HepG2 (cell line): ENCODE data around the gene VAMP8. TPM values are rescaled to one million over a fixed set of nuclear protein-coding genes. Genes with fewer than 3 reads are reported as not detected.
A peak's percentile ranks its signal among the peaks of the same experiment; 100 is the strongest.

Experiments
- AGO2 ChIP-seq: fragments of 200-400 bp; formaldehyde crosslinking; optimal IDR thresholded peaks from 2 replicates; pipeline ENCODE3; 2017; ENCODE audit warnings: mild to moderate bottlenecking, low read depth, low read length, moderate library complexity
- MXD3 ChIP-seq: IDR thresholded peaks from 2 replicates; pipeline ENCODE4 v1.6.1; 2016; ENCODE audit warnings: mild to moderate bottlenecking, missing biosample characterization, missing genetic modification reagents
- NBN ChIP-seq: fragments of 450-650 bp; conservative IDR thresholded peaks from 2 replicates; pipeline ENCODE4 v1.6.1; 2017
- NFYB ChIP-seq: sonication (generic); formaldehyde crosslinking; IDR thresholded peaks from 2 replicates; pipeline ENCODE4 v1.4.0; 2020; ENCODE audit warnings: missing genetic modification reagents
- NR2F1 ChIP-seq, 2 experiments: fragments of 450-650 bp in 1 of 2; formaldehyde crosslinking in 1 of 2; IDR thresholded peaks; 2 replicates each; pipeline versions ENCODE4 v1.5.0 to v1.6.1; 2016 to 2020; ENCODE audit warnings: mild to moderate bottlenecking in 1 of 2, missing compliant biosample characterization in 1 of 2, missing genetic modification reagents in 1 of 2, moderate library complexity in 1 of 2
- NR2F2 ChIP-seq: IDR thresholded peaks from 2 replicates; pipeline ENCODE4 v1.6.1; 2012; ENCODE audit warnings: low read depth, inconsistent platforms, borderline replicate concordance
- PRDM10 ChIP-seq: sonication (generic); formaldehyde crosslinking; IDR thresholded peaks from 2 replicates; pipeline ENCODE4 v1.4.0; 2020; ENCODE audit warnings: low read depth, missing genetic modification reagents
- SSRP1 ChIP-seq: IDR thresholded peaks from 2 replicates; pipeline ENCODE4 v1.6.1; 2016; ENCODE audit warnings: control low read depth
- TCF12 ChIP-seq, 2 experiments: fragments of 450-650 bp in 1 of 2; sonication (generic) in 1 of 2; formaldehyde crosslinking in 1 of 2; IDR thresholded peaks; 2 replicates each; pipeline versions ENCODE4 v1.6.1 to v1.8.0; 2017 to 2022; ENCODE audit warnings: antibody characterized with exemption in 1 of 2, mild to moderate bottlenecking in 1 of 2, missing genetic modification reagents in 1 of 2, moderate library complexity in 1 of 2
- ZNF230 ChIP-seq: sonication (generic); formaldehyde crosslinking; IDR thresholded peaks from 2 replicates; pipeline ENCODE4 v1.4.0; 2020; ENCODE audit warnings: mild to moderate bottlenecking, missing genetic modification reagents
- ZNF253 ChIP-seq: sonication (generic); formaldehyde crosslinking; IDR thresholded peaks from 2 replicates; pipeline ENCODE4 v1.8.0; 2022; ENCODE audit warnings: mild to moderate bottlenecking, missing genetic modification reagents, borderline replicate concordance
- ZNF281 ChIP-seq: sonication (generic); formaldehyde crosslinking; IDR thresholded peaks from 2 replicates; pipeline ENCODE4 v1.4.0; 2020; ENCODE audit warnings: missing genetic modification reagents, borderline replicate concordance
- ZNF414 ChIP-seq: sonication (generic); formaldehyde crosslinking; IDR thresholded peaks from 2 replicates; pipeline ENCODE4 v1.5.0; 2020; ENCODE audit warnings: missing genetic modification reagents
- ZNF431 ChIP-seq: sonication (generic); formaldehyde crosslinking; IDR thresholded peaks from 2 replicates; pipeline ENCODE4 v1.9.0; 2022; ENCODE audit warnings: missing genetic modification reagents, low read depth, mild to moderate bottlenecking, borderline replicate concordance
- ZNF446 ChIP-seq: sonication (generic); formaldehyde crosslinking; IDR thresholded peaks from 2 replicates; pipeline ENCODE4 v1.5.0; 2020; ENCODE audit warnings: mild to moderate bottlenecking, missing genetic modification reagents
- ZNF660 ChIP-seq: sonication (generic); formaldehyde crosslinking; IDR thresholded peaks from 2 replicates; pipeline ENCODE4 v1.5.1; 2020; ENCODE audit warnings: mild to moderate bottlenecking, low read depth, missing genetic modification reagents, borderline replicate concordance
- ZSCAN25 ChIP-seq: sonication (generic); formaldehyde crosslinking; IDR thresholded peaks from 2 replicates; pipeline ENCODE4 v1.8.0; 2022; ENCODE audit warnings: mild to moderate bottlenecking, missing genetic modification reagents
- ZSCAN31 ChIP-seq: sonication (generic); formaldehyde crosslinking; IDR thresholded peaks from 2 replicates; pipeline ENCODE4 v1.5.0; 2020; ENCODE audit warnings: low read depth, mild to moderate bottlenecking, missing genetic modification reagents
- polyA plus RNA-seq, 8 experiments: library from polyadenylated mRNA; depleted of rRNA in 3 of 8; stranded (reverse) in 7 of 8; unstranded in 1 of 8; fragments of >200 nt; fragmentation: Illumina TruSeq in 4 of 8; extraction: Trizol in 4 of 8; gene quantifications; 2 replicates each; pipeline versions ENCODE4 v1.2.1 to v1.2.3, GENCODE V29; 2011 to 2016; ENCODE audit warnings: low read depth in 4 of 8, missing spikeins in 1 of 8, mixed read lengths in 1 of 8; ENCODE audit not compliant: insufficient read depth in 1 of 8
- total RNA-seq, 5 experiments: library from RNA; depleted of rRNA; stranded (reverse); fragments of >200 nt; fragmentation: Illumina TruSeq; extraction: Trizol; gene quantifications; 2 replicates each; pipeline ENCODE4 v1.2.3, GENCODE V29; 2016; ENCODE audit warnings: low read depth in 1 of 5

Gene VAMP8
- total and polyA plus RNA-seq, 2 of the 13 experiments (the other 11 are each of a cell fraction or from before 2014, with no cell fraction given) = 83.3 to 157 TPM

GRCh38 chr2:85601771-85602475 lies 24.5 kb downstream of the VAMP8 start (continued):
- TF ChIP-seq ZNF431 = 0 out of 2 replicates have a peak, but pooled peaks have one; percentile 38
- no peak for TF ChIP-seq NR2F2
- no peak for TF ChIP-seq ZNF660 (CRISPR knock-in tag)
- no peak for TF ChIP-seq TCF12 (IDR thresholded peaks at IDR 0.05)
- no peak for TF ChIP-seq TCF12 (CRISPR knock-in tag; IDR thresholded peaks at IDR 0.05)
- TF ChIP-seq ZNF281 = peak; percentile 94
- no peak for TF ChIP-seq ZSCAN31
- TF ChIP-seq MXD3 (CRISPR knock-in tag) = 0 out of 2 replicates have a peak, but pooled peaks have one; percentile 10
- no peak for TF ChIP-seq ZNF414 (CRISPR knock-in tag)
- no peak for TF ChIP-seq AGO2
- no peak for TF ChIP-seq NBN
- TF ChIP-seq SSRP1 = no peak; the same call in 1 of the 2 replicates
- TF ChIP-seq ZSCAN25 = peak; percentile 14; the same call in 1 of the 2 replicates
- peak in 1 of 2 experiments; percentile 53; a peak in 2 of 4 replicates for TF ChIP-seq NR2F1 (CRISPR knock-in tag; IDR thresholded peaks at IDR 0.05)
- TF ChIP-seq PRDM10 = peak; percentile 53; the same call in 1 of the 2 replicates
- 0 out of 2 replicates have a peak, but pooled peaks have one; percentile 17 for TF ChIP-seq NFYB (CRISPR knock-in tag)
- peak; percentile 73; the same call in 1 of the 2 replicates for TF ChIP-seq ZNF253 (CRISPR knock-in tag)
- 0 out of 2 replicates have a peak, but pooled peaks have one; percentile 15 for TF ChIP-seq ZNF230
- TF ChIP-seq ZNF446 = no peak
